GM18520 (cell line): ENCODE data around the gene OR5D13.

ENCODE experiments used
- ATAC-seq: cut with Tn5 transposase; IDR thresholded peaks from one replicate; pipeline ENCODE4 v1.9.1; 2021; ENCODE audit not compliant: unreplicated experiment

OR5D13 gene

GRCh38 chr11:55773138-55773537 is at the start of gene OR5D13:
TSS of gene OR5D13 (plus strand) at chr11:55773438. CDS start at chr11:55773438, 0 bp downstream.
- ATAC-seq, result no peak

GRCh38 chr11:55726715-55727324 is 46.4 kb upstream of the OR5D13 start:
- no peak for ATAC-seq

GRCh38 chr11:55732936-55733335 is 40.3 kb upstream of the OR5D13 start:
- no peak for ATAC-seq

- ATAC-seq, result no peak
These were observed 18.4 kb downstream of the OR5D13 start for GRCh38 chr11:55791606-55792005.

GRCh38 chr11:55793321-55793720 is 20.1 kb downstream of the OR5D13 start:
- ATAC-seq, result no peak

GRCh38 chr11:55795256-55795655 is 22.0 kb downstream of the OR5D13 start, which contains the start of gene OR5D14:
TSS of gene OR5D14 (plus strand) at chr11:55795556. CDS start at chr11:55795556, 0 bp downstream.
- no peak for ATAC-seq

GRCh38 chr11:55806248-55806647 is 33.0 kb downstream of the OR5D13 start:
- ATAC-seq, result no peak

GRCh38 chr11:55811067-55811466 is 37.8 kb downstream of the OR5D13 start, which contains the start of gene OR5L1:
TSS of gene OR5L1 (plus strand) at chr11:55811367. CDS start at chr11:55811467, 100 bp downstream.
- ATAC-seq, result no peak

GRCh38 chr11:55819330-55819729 is 46.1 kb downstream of the OR5D13 start, which contains the start of gene OR5D18:
TSS of gene OR5D18 (plus strand) at chr11:55819630. CDS start at chr11:55819630, 0 bp downstream.
- ATAC-seq, result no peak
